ENCODE results near the gene KAT6B.

KAT6B gene

GRCh38 chr10:74949034-74949832, 122.8 kb downstream of the KAT6B start:
- peak in 1 of 2 donors; percentile 70 for DNase-seq (ENCODE audit: low read depth in 2 of 2)
- no peak for TF ChIP-seq CTCF (IDR thresholded peaks at IDR 0.05; ENCODE audit: low read depth, low read length)
- no peak overlapping the region for H3K4me3 ChIP-seq (replicated peaks in 1 of 2; ENCODE audit: low read depth in 2 of 2, low read length in 2 of 2)

GRCh38 chr10:74949843-74950765, 123.7 kb downstream of the KAT6B start:
- H3K4me3 ChIP-seq (replicated peaks in 1 of 2; ENCODE audit: low read depth in 2 of 2, low read length in 2 of 2), result no peak overlapping the region
- TF ChIP-seq CTCF (IDR thresholded peaks at IDR 0.05; ENCODE audit: low read depth, low read length), result no peak
- DNase-seq (ENCODE audit: low read depth in 2 of 2), result no peak

GRCh38 chr10:74953214-74953613, 126.8 kb downstream of the KAT6B start:
- H3K4me3 ChIP-seq (replicated peaks in 1 of 2; ENCODE audit: low read depth in 2 of 2, low read length in 2 of 2), result no peak overlapping the region
- DNase-seq (ENCODE audit: low read depth in 2 of 2), result no peak
- TF ChIP-seq CTCF (IDR thresholded peaks at IDR 0.05; ENCODE audit: low read depth, low read length), result no peak

- peak in 1 of 2 donors; percentile 36 for DNase-seq (ENCODE audit: low read depth in 2 of 2)
- TF ChIP-seq CTCF (IDR thresholded peaks at IDR 0.05; ENCODE audit: low read depth, low read length), result no peak
- no peak overlapping the region for H3K4me3 ChIP-seq (replicated peaks in 1 of 2; ENCODE audit: low read depth in 2 of 2, low read length in 2 of 2)
Observed at GRCh38 chr10:74955796-74956195, 129.4 kb downstream of the KAT6B start.

GRCh38 chr10:74956555-74957111, 130.2 kb downstream of the KAT6B start:
- no peak for DNase-seq (ENCODE audit: low read depth in 2 of 2)
- no peak overlapping the region for H3K4me3 ChIP-seq (replicated peaks in 1 of 2; ENCODE audit: low read depth in 2 of 2, low read length in 2 of 2)
- no peak for TF ChIP-seq CTCF (IDR thresholded peaks at IDR 0.05; ENCODE audit: low read depth, low read length)

- peak in 1 of 2 donors; percentile 11 for DNase-seq (ENCODE audit: low read depth in 2 of 2)
- TF ChIP-seq CTCF (IDR thresholded peaks at IDR 0.05; ENCODE audit: low read depth, low read length), result no peak
- H3K4me3 ChIP-seq (replicated peaks in 1 of 2; ENCODE audit: low read depth in 2 of 2, low read length in 2 of 2), result no peak overlapping the region
Observed at GRCh38 chr10:74957285-74957961, 131.0 kb downstream of the KAT6B start.
